HG03039 (cell line): ENCODE measurements around the gene LRP4.
"Not testable (repeated sequence)": the region's sequence is repeated elsewhere in the genome, so short reads cannot be mapped to it uniquely, and the experiment has no call there.

Experiments
- ATAC-seq: cut with Tn5 transposase; IDR thresholded peaks from one replicate; pipeline ENCODE4 v1.9.1; 2021; ENCODE audit warnings: mild to moderate bottlenecking, moderate library complexity; ENCODE audit not compliant: unreplicated experiment

The LRP4 gene

GRCh38 chr11:46928701-46929100, 10.4 kb upstream of the LRP4 start:
- not testable (repeated sequence) for ATAC-seq

GRCh38 chr11:46927928-46928327, 9.6 kb upstream of the LRP4 start:
- ATAC-seq = not testable (repeated sequence)

- ATAC-seq = no peak
Observed at GRCh38 chr11:46920755-46921154, 2.4 kb upstream of the LRP4 start.

GRCh38 chr11:46918788-46919513, 601 bp upstream of the LRP4 start:
- no peak for ATAC-seq

DNA sequence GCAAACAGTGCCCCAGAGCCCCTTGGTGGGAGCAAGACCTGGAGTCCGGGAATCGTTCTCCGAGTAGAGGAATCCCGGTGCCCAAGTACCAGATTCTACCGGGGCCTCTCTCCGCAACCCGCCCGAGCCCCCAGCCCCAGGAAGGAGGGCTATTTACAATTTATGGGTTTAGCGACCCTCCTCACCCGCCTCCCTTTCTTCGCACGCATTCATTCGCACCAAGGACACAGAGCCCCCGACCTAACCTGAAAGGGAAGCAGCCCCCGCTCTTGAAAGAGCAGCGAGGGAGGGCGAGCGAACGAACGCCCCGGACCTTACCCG, 628 bp downstream of the LRP4 start:
- ATAC-seq = no peak

- ATAC-seq = no peak
Observed at GRCh38 chr11:46917109-46917761, 1.1 kb downstream of the LRP4 start.

DNA sequence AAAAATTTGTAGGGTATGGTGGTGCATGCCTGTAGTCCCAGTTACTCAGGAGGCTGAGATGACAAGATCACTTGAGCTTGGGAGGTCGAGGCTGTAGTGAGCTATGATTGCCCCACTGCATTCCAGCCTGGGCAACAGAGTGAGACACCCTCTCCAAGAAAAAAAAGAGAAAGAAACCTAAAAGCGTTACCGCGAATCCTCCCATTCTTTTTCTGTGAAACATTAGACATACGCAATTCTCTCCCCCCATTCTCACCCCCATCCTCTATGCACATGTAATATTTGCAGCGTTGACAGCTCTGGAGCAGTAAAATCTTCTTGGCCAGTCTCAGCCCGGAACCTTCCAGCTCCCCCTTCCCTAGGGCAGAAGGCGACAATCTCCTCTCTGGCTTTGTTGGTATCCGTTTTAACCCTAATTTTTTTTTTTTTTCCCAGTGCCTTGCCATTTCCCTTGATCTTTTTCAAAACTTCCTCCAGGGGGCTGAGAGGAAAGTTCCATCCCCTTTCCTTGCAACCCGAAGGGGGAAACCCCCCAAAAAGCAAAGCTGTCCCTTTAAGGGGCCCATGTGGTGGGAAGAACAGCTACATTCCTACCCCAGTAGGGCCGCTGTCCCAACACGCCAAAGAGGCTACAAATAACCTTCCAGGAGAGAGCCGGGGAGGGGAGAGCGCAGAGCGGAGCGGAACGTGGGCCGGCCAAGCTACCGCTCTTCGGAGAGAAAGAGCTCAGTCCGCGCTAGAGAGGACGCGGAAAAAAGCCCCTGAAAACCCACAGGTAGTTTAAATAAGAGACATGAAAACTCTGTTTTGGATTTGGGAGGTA, 1.9 kb downstream of the LRP4 start:
- no peak for ATAC-seq

- no peak for ATAC-seq
Observed at GRCh38 chr11:46914910-46915309, 3.4 kb downstream of the LRP4 start.

- ATAC-seq = no peak
Observed at GRCh38 chr11:46914363-46914762, 4.0 kb downstream of the LRP4 start.

DNA sequence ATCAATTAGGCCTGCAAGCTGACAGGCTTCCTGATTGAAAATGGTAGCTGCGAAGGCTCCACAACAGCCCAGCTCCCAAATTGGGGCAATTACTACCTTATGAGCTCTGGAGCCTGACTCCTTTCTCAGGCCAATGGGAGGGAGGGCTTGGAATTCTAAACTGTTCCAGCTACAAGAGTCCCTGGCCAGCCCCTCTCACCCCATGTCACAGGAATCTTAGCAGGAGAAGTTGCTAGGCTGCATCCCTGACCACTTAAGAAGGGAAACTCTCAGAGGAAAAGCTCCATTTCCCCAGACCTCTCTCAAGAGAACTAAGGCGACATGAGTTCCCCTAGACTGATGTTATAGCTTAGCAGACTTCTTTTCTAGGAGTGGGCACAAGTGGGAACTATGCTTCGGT, 4.9 kb downstream of the LRP4 start:
- ATAC-seq = no peak

GRCh38 chr11:46912526-46913150, 5.7 kb downstream of the LRP4 start:
- ATAC-seq = no peak

DNA sequence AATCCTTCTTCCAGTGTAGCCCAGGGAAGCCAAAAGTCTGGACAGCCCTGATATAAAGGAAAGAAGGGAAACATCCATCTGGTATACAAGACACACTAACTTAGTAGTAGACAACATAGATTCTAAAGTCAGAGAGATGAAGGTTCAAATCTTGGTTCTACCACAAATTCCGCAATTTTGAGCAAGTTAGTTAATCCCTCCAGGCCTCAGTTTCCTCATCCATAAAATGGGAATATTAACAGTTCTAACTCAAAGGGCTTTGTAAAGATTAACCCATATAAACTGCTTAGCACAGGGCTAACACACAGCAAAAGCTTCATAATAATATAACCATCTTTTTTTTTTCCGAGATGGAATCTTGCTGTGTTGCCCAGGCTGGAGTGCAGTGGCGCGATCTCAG, 10.7 kb downstream of the LRP4 start:
- no peak for ATAC-seq

- no peak for ATAC-seq
Observed at GRCh38 chr11:46906609-46907041, 11.7 kb downstream of the LRP4 start.

GRCh38 chr11:46905806-46906205, 12.5 kb downstream of the LRP4 start:
- ATAC-seq = no peak

DNA sequence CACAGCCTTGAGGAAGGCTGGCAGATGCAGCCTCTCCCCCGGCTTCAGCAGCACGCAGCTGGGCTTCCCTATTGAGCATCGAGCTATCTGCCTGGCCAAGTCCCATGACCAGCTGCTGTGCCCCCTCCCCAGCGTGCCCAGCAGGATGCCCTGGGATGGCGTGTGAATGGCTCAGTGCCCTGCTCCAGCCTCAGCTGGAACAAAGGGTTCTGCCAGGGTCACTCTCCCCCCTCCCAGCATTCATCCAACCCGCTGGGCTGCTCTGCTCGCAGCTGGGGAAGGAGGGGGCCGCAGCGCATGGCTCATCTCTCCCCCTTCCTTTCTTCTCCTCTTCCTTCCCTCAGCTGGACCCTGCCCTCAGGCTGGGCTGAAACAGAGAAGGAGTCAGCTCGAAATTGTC, 14.5 kb downstream of the LRP4 start:
- ATAC-seq = no peak

GRCh38 chr11:46902694-46903093, 15.7 kb downstream of the LRP4 start:
- no peak for ATAC-seq

DNA sequence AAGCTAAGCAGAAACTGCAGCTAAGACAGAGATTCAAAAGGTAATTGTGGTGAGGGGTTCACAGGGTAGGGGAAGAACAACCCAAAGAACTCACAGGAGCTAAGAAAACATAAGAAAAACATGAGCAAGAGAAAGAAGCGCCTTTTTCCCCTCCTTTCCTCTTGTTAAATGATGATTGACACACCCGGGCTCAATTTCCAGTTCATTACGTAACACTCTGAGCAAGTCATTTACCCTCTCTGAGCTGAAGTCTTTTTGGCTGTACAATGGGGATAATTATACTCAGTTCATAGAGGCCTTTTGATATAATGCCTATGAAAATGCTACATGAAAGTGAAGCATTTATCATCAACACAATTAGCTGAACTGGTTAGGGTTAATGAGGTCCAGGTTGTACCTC, 17.2 kb downstream of the LRP4 start:
- ATAC-seq = no peak

- no peak for ATAC-seq
Observed at GRCh38 chr11:46900091-46900746, 18.1 kb downstream of the LRP4 start.

GRCh38 chr11:46899501-46900025, 18.8 kb downstream of the LRP4 start:
- ATAC-seq = no peak

- ATAC-seq = no peak
Observed at GRCh38 chr11:46898396-46899095, 19.8 kb downstream of the LRP4 start.
